Stimulated activated CD4-positive, alpha-beta T cell treated with anti-CD3 and anti-CD28 coated beads, Interleukin-12 subunit alpha, Interleukin-12 subunit beta, amount 100 ng/mL, for 24 hours (primary cell): Measurements from ENCODE around the gene PPP2R2C.

Source experiments
- DNase-seq, 2 experiments: peaks; one replicate each; pipeline ENCODE4 v3.0.0-alpha.2; 2020; ENCODE audit warnings: low read depth in 2 of 2

PPP2R2C gene

DNA sequence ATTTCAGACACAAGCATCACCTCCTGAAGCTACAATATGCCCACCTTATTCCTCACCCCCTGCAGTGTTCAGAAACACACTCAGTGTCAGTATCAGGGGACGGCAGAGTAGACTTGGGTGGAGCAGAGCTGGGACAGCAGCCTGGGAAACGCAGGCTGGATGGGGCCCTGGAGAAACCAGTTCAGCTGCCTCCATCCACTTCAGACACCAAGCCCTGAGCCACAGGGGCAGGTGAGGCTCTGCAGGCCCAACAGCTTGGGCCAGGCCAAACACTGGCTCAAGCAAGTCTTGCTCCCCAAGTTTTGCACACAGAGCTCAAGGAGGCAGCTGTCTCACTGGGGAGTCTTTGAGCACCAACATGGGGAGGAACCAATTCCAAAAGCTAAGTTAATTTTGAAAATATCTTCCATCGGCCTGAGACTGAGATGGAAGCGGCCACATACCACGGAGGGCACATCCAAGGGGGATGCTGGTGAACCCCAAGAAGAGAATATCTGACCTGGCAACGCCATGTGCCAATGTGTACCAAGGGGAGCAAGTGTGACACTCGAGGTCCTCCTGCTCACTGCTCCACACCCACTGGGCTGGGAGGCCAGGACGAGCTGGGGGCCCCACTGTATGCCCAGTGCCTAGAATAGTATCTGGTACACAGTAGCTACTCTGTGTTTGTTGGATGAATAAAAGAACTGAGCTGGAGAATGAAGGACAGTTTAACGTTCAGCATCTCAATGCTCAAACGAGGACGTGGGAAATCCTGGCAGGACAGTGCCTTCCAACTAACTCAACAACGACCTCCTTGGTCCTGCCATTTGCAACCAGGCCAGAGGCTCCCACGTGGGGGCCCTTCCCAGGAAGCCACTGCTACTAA, 45.6 kb downstream of the PPP2R2C start:
- no peak for DNase-seq

GRCh38 chr4:6425911-6426310, 46.5 kb downstream of the PPP2R2C start:
- no peak for DNase-seq

DNA sequence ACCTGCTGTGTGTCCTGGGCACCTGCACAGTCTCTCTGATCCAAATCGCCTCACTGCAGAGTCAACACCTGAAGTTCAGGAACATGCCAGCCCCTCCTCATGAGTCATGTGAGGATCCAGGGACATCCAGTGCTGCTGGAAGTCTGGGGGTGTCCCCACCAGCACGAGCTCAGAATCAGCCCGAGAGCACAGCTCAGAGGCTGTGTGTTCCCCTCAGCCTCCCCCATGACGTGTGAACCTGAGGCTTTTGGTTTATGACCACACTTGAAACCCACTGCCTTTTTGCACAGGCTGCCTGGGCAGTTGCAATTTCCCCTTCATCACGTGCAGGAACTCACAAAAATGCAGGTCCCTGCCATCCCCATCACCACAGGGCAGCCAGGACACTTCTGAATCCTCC, 47.1 kb downstream of the PPP2R2C start:
- DNase-seq: no peak

DNA sequence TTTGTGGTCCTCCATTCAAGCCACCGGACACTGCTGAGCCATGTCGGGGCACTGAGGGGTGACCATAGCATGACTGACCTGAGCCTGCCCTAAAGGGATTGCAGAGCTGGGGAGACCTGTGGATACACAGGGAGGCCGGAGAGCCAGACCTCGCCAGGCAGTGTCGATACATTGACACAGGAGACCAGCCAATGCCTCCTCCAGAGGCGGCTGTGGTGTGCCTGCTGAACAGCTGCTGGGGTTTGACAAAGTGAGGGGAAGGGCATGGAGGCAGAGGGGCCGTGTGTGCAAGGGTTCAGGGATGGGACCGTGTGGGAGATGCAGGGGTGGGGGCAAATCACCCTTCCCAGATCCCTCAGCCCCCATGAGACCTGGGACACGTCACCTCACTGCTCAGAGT, 48.0 kb downstream of the PPP2R2C start:
- no peak for DNase-seq

GRCh38 chr4:6423575-6423974, 48.8 kb downstream of the PPP2R2C start:
- DNase-seq: no peak

DNA sequence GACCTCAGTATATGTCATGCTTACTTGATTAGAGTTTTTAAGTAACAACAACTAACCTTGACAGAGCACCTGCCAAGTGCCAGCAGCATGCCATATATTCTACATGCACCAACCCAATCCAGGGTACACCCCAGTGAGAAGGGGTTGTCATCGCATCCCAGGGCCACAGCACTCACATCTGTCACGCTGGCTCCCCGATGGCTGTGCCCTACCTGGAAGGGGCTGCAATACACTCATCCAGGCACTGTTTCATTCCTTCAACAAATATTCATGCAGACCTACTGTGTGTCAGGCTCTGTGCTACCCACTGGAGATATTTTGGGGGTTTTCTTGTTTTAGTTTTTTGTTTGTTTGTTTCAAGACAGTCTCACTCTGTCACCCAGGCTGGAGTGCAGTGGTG, 49.5 kb downstream of the PPP2R2C start:
- DNase-seq: no peak

- no peak for DNase-seq
Observed at GRCh38 chr4:6422105-6422504, 50.3 kb downstream of the PPP2R2C start.

GRCh38 chr4:6421397-6421796, 51.0 kb downstream of the PPP2R2C start:
- no peak for DNase-seq

- no peak for DNase-seq
Observed at GRCh38 chr4:6420972-6421371, 51.4 kb downstream of the PPP2R2C start.

GRCh38 chr4:6420036-6420435, 52.4 kb downstream of the PPP2R2C start:
- DNase-seq: no peak

GRCh38 chr4:6419452-6420028, 52.9 kb downstream of the PPP2R2C start:
- DNase-seq: no peak

GRCh38 chr4:6418193-6418755, 54.1 kb downstream of the PPP2R2C start:
- no peak for DNase-seq

- no peak for DNase-seq
Observed at GRCh38 chr4:6417516-6418050, 54.8 kb downstream of the PPP2R2C start.

DNA sequence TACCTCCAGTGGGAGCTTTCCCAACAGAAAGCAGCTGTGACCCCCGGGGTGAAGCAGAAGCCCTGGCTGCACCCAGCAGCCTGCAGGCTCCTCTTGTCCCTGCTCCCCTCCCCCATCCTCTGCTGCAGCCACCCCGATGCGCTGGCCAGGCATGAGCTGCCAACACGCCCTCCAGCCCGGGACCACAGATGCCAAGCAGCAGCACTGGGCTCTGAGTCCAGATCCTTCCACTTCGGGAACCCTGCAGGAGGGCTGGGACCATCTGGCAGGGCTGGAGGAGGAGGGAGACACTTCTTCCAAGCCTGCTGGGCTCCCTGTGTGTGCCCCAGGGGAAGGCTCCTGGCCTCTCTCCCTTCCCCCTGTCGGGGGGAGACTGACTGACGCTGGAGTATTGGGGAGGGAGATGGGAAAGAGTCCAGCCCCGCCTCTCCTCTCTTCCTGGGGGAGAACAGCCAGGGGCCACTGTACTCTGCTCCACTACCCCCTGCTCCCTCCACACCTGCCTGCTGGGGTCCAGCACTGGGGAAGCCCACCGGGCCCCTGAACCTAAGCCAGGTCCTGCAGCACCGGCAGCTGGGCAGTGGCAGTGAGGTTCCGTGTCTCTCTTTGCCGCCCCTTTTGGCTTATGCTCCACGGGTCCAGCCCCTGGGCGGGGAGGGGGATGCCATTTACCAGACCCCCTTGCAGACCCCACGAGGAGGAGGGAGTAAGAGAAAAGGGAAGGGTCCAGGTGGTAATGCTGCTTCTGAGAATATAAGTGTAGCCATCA, 55.7 kb downstream of the PPP2R2C start:
- DNase-seq: no peak

- no peak for DNase-seq
Observed at GRCh38 chr4:6415031-6415705, 57.2 kb downstream of the PPP2R2C start.

- no peak for DNase-seq
Observed at GRCh38 chr4:6414578-6414977, 57.8 kb downstream of the PPP2R2C start.

- no peak for DNase-seq
Observed at GRCh38 chr4:6410664-6411063, 61.8 kb downstream of the PPP2R2C start.

DNA sequence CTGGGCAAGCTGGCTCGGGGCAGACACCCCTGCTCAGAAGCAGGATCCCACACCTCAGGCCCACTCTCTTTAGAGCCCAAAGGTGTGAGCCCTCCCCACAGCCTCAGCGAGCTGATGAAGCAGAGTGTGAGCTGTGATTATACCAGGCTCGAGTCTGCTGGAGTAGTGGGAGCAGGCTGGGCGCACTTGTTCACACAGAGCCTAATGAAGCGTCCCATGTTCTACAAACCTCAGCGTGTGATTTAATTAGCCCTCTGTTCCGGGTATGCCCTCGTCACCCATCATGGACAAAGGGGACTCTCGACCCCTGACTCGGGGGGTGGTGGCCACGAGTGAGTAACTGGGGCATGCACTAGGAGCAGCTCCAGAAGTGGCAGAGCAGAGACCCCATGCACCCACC, 62.3 kb downstream of the PPP2R2C start:
- DNase-seq: no peak

DNA sequence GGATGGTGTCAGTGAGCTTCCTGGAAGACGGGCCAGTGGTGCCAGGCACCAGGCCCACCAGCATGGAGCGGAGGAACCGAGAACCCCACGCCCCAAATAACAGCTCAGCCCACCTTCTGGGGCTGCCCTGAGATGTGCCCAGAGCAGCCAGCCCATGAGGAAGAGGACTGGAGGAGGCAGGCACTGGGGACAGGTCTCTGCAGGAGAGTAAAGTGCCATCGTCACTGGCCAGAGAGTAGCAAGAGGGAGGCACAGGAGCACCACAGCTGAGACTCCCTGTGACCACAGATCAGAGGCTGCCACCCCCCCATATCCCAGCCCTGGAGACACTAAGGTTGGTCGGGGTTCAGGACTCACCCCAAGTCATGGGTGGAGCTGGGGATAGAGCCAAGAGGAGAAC, 63.0 kb downstream of the PPP2R2C start:
- no peak for DNase-seq

DNA sequence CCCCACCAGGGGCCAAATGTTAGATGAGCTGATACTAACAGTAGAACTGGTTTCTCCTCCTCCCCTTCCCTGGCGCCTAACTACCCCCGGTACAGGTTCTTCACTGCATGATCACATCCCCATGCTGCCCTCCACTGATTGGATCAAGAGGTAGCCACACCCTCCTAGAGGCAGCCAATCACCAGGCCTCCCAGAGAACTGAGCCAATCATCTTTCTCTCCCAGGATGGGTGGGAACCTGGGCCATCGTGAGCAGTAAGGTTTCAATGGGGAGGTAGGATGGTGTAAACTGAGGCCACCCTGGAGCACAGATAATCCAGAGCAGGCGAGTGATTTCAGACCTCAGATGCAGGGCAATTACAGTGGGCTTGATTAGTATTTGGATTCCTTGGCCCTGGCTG, 64.2 kb downstream of the PPP2R2C start:
- no peak for DNase-seq

DNA sequence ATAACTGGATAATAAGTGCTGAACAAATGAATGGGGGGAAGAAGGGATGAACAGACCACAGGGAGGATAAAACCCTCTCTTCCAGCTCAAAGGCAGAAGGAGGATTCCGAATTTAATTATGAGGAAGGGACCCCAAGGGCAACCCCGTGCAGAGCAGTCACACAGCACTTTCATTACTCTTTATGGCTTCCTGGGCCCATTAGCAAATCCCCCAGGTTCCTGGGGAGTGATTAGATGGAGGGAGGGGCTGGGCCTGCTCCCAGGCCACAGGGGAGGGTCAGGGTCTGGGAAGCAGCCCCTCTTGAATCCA, 67.1 kb downstream of the PPP2R2C start:
- DNase-seq: no peak
